Activated CD4-positive, alpha-beta T cell treated with anti-CD3 and anti-CD28 coated beads, Interleukin-2, amount 10 ng/mL, durations not matched to agents 7 days and 5 days (primary cell): ENCODE data around the gene CDC14A. TPM values are rescaled to one million over a fixed set of nuclear protein-coding genes. Genes with fewer than 3 reads are reported as not detected.

ENCODE experiments used
- CTCF ChIA-PET: fragments of 350-600 bp; sonication (Branson Sonifier 250); formaldehyde crosslinking; loops from one replicate; lab custom pipeline; 2021; ENCODE audit warnings: antibody characterized with exemption; lab: Charles Lee
- POLR2A ChIA-PET: fragments of 350-600 bp; sonication (Branson Sonifier 250); formaldehyde crosslinking; loops from one replicate; lab custom pipeline; 2021; ENCODE audit warnings: antibody characterized with exemption; lab: Charles Lee
- DNase-seq: peaks from one replicate; pipeline ENCODE4 v3.0.0-alpha.2; 2020
- H3K27ac Mint-ChIP-seq: one replicate; pipeline ENCODE4 v1.8.0; 2021; ENCODE audit warnings: mild to moderate bottlenecking, moderate library complexity, mixed read lengths
- H3K27me3 Mint-ChIP-seq: one replicate; pipeline ENCODE4 v1.8.0; 2021; ENCODE audit warnings: mixed read lengths
- H3K36me3 Mint-ChIP-seq: one replicate; pipeline ENCODE4 v1.8.0; 2021; ENCODE audit warnings: low read depth, mixed read lengths
- H3K4me1 Mint-ChIP-seq: one replicate; pipeline ENCODE4 v1.8.0; 2021; ENCODE audit warnings: mixed read lengths
- H3K4me3 Mint-ChIP-seq: one replicate; pipeline ENCODE4 v1.8.0; 2021; ENCODE audit warnings: mild to moderate bottlenecking, moderate library complexity, mixed read lengths
- H3K9me3 Mint-ChIP-seq: one replicate; pipeline ENCODE4 v1.8.0; 2021; ENCODE audit warnings: mixed read lengths
- total RNA-seq, 2 experiments: library from RNA; stranded (reverse); gene quantifications; one replicate each; pipeline ENCODE4 v1.2.3, GENCODE V29; 2021

CDC14A gene
- total RNA-seq, 2 experiments from 2014 or later: 39.9 to 43.3 TPM

DNA sequence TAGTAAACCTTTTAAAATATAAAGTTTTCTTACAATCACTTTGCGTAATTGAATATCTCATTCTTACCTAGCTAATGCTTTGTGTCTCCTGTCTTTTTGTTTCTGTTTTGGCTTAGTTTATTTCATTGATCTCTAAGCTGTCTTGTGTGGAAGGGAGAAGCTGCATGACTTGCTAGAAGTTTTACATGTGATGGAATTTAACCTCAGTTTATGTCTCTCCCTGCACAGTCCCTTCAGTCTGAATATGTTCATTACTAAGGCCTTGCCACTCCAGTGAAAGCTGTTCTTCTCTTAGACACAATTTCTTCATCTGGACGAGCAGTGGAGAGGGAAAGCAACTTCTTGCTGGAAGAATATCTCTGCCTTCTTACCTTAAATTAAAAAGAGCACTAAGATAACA is 165.7 kb downstream of the CDC14A start:
- no peak overlapping the region for H3K27ac Mint-ChIP-seq
- H3K4me1 Mint-ChIP-seq: peaks cover 8% of the 10 kb centered on the region
- DNase-seq: no peak
- POLR2A ChIA-PET: no interaction called here
- no peaks in the 10 kb centered on the region for H3K9me3 Mint-ChIP-seq
- no peaks in the 10 kb centered on the region for H3K27me3 Mint-ChIP-seq
- CTCF ChIA-PET: no interaction called here
- H3K36me3 Mint-ChIP-seq: peaks cover 30% of the 10 kb centered on the region
- H3K4me3 Mint-ChIP-seq: no peak overlapping the region

DNA sequence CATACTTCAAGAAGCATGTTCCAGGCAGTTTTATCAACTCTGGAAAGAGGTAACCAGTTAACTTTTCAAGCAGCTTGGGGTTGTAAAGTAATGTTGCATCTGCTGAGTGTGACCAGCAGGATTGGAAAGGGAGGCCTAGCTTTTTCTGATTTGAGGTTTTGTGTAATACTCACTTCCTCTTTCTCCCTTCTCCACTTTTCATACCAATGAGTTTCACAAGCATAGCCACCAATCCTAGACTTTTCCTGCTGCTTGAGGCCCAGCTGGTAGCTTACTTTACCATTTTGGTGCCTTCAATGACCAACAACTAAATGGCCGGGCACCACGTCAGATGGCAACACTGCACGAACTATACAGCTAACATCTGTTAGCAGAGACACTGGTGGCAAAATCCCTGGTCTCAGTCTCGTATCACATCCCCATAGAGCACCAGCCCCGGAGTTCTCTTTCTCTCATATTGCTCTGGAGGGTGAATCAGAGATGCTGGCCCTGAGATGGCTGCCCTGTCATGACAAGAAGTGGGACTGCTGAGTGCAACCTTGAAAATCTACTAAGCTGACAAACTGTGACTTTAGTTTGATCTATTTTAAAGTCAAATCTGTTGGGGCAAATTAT is 170.8 kb downstream of the CDC14A start:
- no peak for DNase-seq
- Mint-ChIP-seq H3K36me3 (peaks cover 11% of the 10 kb centered on the region), H3K27me3 (no peaks in the 10 kb centered on the region), H3K4me3 (no peak overlapping the region), H3K4me1 (no peaks in the 10 kb centered on the region), H3K27ac (no peak overlapping the region), H3K9me3 (no peaks in the 10 kb centered on the region)
- POLR2A ChIA-PET: no interaction called here
- CTCF ChIA-PET: interaction anchor here (1.1 kb wide), 1 partner anchor 18 kb away, joined by 3 read pairs; no protein-coding TSS in a partner anchor

DNA sequence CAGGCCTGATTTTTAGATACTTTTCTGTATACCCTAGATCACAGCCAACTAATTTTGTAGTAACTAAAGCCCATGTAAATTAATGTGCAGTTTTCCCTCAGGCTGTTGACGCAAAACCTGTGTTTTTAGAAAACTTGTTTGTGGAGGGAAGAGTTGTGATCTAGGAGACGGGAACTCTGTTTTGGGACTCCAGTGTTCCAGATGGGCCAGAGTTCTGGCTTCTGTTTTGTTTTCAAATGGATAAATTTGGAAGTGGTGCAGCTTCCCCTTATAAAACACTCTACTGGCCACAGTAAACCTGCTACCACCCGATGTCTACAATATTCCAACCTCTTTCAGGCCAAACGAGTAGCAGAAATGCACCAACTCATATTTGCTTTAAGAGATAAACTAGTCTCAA is 172.0 kb downstream of the CDC14A start:
- no peak overlapping the region for H3K27ac Mint-ChIP-seq
- H3K4me1 Mint-ChIP-seq: no peaks in the 10 kb centered on the region
- peaks cover 2% of the 10 kb centered on the region for H3K36me3 Mint-ChIP-seq
- no peaks in the 10 kb centered on the region for H3K9me3 Mint-ChIP-seq
- ChIA-PET POLR2A (no interaction called here), CTCF (interaction anchor here (1.7 kb wide), 1 partner anchor 15 kb away, joined by 5 read pairs; no protein-coding TSS in a partner anchor)
- H3K27me3 Mint-ChIP-seq: no peaks in the 10 kb centered on the region
- DNase-seq: no peak
- no peak overlapping the region for H3K4me3 Mint-ChIP-seq

- H3K9me3 Mint-ChIP-seq: no peaks in the 10 kb centered on the region
- no peak for DNase-seq
- ChIA-PET POLR2A (no interaction called here), CTCF (interaction anchor here (1.2 kb wide), 1 partner anchor 16 kb away, joined by 3 read pairs; no protein-coding TSS in a partner anchor)
- H3K4me3 Mint-ChIP-seq: no peak overlapping the region
- H3K4me1 Mint-ChIP-seq: peaks cover 21% of the 10 kb centered on the region
- H3K27ac Mint-ChIP-seq: no peak overlapping the region
- H3K36me3 Mint-ChIP-seq: no peaks in the 10 kb centered on the region
- H3K27me3 Mint-ChIP-seq: no peaks in the 10 kb centered on the region
Observed at GRCh38 chr1:100526894-100527293, 174.6 kb downstream of the CDC14A start.

- POLR2A ChIA-PET: interaction anchor here (0.6 kb wide), 1 partner anchor 919 kb away, joined by 3 read pairs; no protein-coding TSS in a partner anchor
- Mint-ChIP-seq H3K27ac (no peak overlapping the region), H3K4me3 (no peak overlapping the region), H3K9me3 (no peaks in the 10 kb centered on the region), H3K27me3 (no peaks in the 10 kb centered on the region), H3K4me1 (peaks cover 30% of the 10 kb centered on the region), H3K36me3 (no peaks in the 10 kb centered on the region)
- no peak for DNase-seq
- CTCF ChIA-PET: interaction anchor here (1.5 kb wide), 1 partner anchor 15 kb away, joined by 7 read pairs; no protein-coding TSS in a partner anchor
Observed at GRCh38 chr1:100528871-100529270, 176.6 kb downstream of the CDC14A start.

DNA sequence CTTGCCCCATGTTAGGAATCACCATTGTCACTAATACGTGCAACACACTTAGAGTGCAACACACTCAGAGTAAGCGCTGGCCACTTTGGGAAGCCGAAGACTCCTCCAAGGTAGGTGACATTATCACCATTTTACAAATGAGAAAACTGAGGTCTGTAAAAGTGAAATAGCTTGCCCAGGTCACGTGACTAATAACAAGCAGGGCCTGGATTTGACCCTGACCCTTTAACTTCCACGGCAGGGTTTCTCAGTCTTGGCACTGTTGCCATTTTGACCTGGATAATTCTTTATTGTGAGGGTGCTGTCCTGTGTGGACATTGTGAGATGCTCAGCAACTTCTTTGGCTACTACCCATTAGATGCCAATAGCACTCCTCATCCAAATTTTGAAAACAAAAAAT is 177.8 kb downstream of the CDC14A start:
- no peak overlapping the region for H3K4me3 Mint-ChIP-seq

GRCh38 chr1:100530880-100531487 is 178.7 kb downstream of the CDC14A start:
- H3K4me1 Mint-ChIP-seq: peaks cover 32% of the 10 kb centered on the region
- POLR2A ChIA-PET: interaction anchor here (0.5 to 0.6 kb wide), 2 partner anchors 73 to 708 kb away, joined by 3 to 4 read pairs; no protein-coding TSS in a partner anchor
- DNase-seq: peak; percentile 46
- H3K9me3 Mint-ChIP-seq: no peaks in the 10 kb centered on the region
- H3K36me3 Mint-ChIP-seq: no peaks in the 10 kb centered on the region
- CTCF ChIA-PET: interaction anchor here (1.8 kb wide), 1 partner anchor 12 kb away, joined by 7 read pairs; no protein-coding TSS in a partner anchor
- H3K27ac Mint-ChIP-seq: peak overlapping the region; percentile 65
- H3K4me3 Mint-ChIP-seq: no peak overlapping the region
- H3K27me3 Mint-ChIP-seq: peaks cover 14% of the 10 kb centered on the region

More for the DNA sequence above, 177.8 kb downstream of the CDC14A start:
- Mint-ChIP-seq H3K27me3 (peaks cover 8% of the 10 kb centered on the region), H3K36me3 (no peaks in the 10 kb centered on the region), H3K4me1 (peaks cover 30% of the 10 kb centered on the region), H3K9me3 (no peaks in the 10 kb centered on the region), H3K27ac (no peak overlapping the region)
- DNase-seq: no peak
- POLR2A ChIA-PET: no interaction called here
- CTCF ChIA-PET: interaction anchor here (1.8 kb wide), 1 partner anchor 13 kb away, joined by 7 read pairs; no protein-coding TSS in a partner anchor

DNA sequence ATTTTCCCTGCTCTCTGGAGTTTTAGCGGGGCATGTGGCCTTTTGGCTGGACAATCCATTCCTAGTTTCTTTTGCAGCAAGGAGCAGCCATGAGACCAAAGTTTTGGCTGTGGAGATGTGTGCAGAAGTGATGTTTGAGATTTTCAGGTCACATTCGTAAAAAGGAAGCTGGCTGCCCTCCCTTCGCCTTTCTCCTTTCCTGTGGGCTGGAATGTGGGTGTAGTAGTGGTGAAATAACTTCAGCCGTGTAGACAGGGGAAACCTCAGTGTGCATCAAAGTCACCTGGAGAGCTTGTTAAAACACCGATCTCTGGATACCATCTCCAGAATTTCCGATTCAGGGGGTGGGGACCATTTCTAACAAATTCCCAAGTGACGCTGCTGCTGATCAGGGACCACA is 180.3 kb downstream of the CDC14A start:
- CTCF ChIA-PET: interaction anchor here (0.6 kb wide), 1 partner anchor 586 kb away, joined by 4 read pairs; no protein-coding TSS in a partner anchor
- Mint-ChIP-seq H3K4me3 (no peak overlapping the region), H3K9me3 (no peaks in the 10 kb centered on the region), H3K4me1 (peaks cover 32% of the 10 kb centered on the region), H3K27ac (no peak overlapping the region), H3K27me3 (peaks cover 30% of the 10 kb centered on the region), H3K36me3 (no peaks in the 10 kb centered on the region)
- no peak for DNase-seq
- POLR2A ChIA-PET: no interaction called here

GRCh38 chr1:100535264-100535663 is 183.0 kb downstream of the CDC14A start:
- CTCF ChIA-PET: interaction anchor here (1.5 kb wide), 1 partner anchor 9 kb away, joined by 3 read pairs; no protein-coding TSS in a partner anchor

DNA sequence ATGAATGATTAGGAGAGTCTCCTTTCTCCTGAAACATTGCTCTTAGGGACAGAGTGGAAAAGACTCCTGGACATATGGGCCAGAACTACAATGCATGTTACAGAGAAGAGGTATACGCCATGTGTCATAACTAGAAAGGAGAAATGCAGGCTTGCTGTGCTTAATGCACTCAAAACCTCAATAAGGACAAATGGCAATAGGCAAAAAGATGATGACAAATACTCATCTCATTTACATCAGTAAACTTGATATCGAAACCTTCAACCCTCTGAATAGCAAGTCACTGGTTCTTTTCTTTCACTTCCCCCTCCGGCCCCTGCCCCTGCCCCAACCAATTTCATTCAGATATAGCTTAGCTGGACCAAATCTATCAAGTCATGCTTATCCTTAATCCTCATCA is 183.7 kb downstream of the CDC14A start:
- no peak overlapping the region for H3K4me3 Mint-ChIP-seq
- peaks cover 52% of the 10 kb centered on the region for H3K27me3 Mint-ChIP-seq
- no peak for DNase-seq
- no peaks in the 10 kb centered on the region for H3K9me3 Mint-ChIP-seq
- CTCF ChIA-PET: interaction anchor here (1.5 kb wide), 1 partner anchor 10 kb away, joined by 3 read pairs; no protein-coding TSS in a partner anchor
- H3K27ac Mint-ChIP-seq: no peak overlapping the region
- POLR2A ChIA-PET: no interaction called here
- H3K36me3 Mint-ChIP-seq: no peaks in the 10 kb centered on the region
- peaks cover 24% of the 10 kb centered on the region for H3K4me1 Mint-ChIP-seq

More at GRCh38 chr1:100535264-100535663, 183.0 kb downstream of the CDC14A start:
- Mint-ChIP-seq H3K9me3 (no peaks in the 10 kb centered on the region), H3K27ac (no peak overlapping the region), H3K4me3 (no peak overlapping the region), H3K4me1 (peaks cover 32% of the 10 kb centered on the region), H3K27me3 (peaks cover 47% of the 10 kb centered on the region), H3K36me3 (no peaks in the 10 kb centered on the region)
- POLR2A ChIA-PET: no interaction called here
- DNase-seq: no peak

DNA sequence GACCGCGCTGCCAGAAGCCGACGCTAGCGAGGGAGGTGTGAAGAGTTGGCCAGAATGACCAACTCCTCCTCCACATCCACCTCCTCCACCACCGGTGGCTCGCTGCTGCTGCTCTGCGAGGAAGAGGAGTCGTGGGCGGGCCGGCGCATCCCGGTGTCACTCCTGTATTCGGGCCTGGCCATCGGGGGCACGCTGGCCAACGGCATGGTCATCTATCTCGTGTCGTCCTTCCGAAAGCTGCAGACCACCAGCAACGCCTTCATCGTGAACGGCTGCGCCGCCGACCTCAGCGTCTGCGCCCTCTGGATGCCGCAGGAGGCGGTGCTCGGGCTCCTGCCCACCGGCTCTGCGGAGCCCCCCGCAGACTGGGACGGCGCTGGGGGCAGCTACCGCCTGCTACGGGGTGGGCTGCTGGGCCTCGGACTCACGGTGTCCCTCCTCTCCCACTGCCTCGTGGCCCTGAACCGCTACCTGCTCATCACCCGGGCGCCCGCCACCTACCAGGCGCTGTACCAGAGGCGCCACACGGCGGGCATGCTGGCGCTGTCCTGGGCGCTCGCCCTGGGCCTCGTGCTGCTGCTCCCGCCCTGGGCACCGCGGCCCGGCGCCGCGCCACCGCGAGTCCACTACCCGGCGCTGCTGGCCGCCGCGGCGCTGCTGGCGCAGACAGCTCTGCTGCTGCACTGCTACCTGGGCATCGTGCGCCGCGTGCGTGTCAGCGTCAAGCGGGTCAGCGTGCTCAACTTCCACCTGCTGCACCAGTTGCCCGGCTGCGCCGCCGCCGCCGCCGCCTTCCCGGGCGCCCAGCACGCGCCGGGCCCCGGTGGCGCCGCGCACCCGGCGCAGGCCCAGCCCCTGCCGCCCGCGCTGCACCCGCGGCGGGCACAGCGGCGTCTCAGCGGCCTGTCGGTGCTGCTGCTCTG is 186.9 kb downstream of the CDC14A start:
- ChIA-PET CTCF (no interaction called here), POLR2A (no interaction called here)
- Mint-ChIP-seq H3K9me3 (no peaks in the 10 kb centered on the region), H3K4me3 (peak overlapping the region; percentile 52), H3K36me3 (no peaks in the 10 kb centered on the region), H3K4me1 (peaks cover 6% of the 10 kb centered on the region), H3K27me3 (peaks cover 73% of the 10 kb centered on the region), H3K27ac (no peak overlapping the region)
- DNase-seq: peak; percentile 29

DNA sequence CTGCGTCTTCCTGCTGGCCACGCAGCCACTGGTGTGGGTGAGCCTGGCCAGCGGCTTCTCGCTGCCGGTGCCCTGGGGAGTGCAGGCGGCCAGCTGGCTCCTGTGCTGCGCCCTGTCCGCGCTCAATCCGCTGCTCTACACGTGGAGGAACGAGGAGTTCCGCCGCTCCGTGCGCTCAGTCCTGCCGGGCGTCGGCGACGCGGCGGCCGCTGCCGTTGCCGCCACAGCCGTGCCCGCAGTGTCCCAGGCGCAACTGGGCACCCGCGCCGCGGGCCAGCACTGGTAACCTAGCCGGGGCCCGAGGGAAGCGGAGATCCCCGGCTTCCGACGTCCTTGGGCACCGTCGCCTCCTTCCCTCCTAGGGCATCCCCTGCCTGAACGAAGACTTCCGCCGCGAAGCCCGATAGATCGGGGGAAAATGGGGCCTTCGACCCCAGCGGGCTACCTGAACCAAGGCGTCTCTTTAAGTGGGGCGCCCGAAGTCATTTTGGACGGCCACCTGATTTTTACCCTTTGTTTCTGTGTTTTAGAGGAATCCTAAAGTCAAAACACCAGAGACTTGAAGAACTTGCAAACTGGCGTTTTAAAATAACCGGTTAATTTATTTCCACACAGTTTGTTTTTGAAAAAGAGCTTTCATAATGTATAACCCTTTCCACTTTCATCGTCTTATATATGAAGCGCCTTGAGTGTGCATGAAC is 187.7 kb downstream of the CDC14A start:
- ChIA-PET POLR2A (no interaction called here), CTCF (interaction anchor here (0.6 kb wide), 1 partner anchor 1816 kb away, joined by 4 read pairs; no protein-coding TSS in a partner anchor)
- peaks cover 6% of the 10 kb centered on the region for H3K4me1 Mint-ChIP-seq
- no peak for DNase-seq
- peak overlapping the region; percentile 19 for H3K27ac Mint-ChIP-seq
- no peaks in the 10 kb centered on the region for H3K36me3 Mint-ChIP-seq
- H3K9me3 Mint-ChIP-seq: no peaks in the 10 kb centered on the region
- H3K27me3 Mint-ChIP-seq: peaks cover 68% of the 10 kb centered on the region
- H3K4me3 Mint-ChIP-seq: peak overlapping the region; percentile 54
